ENCODE results near the gene ATXN2.

DNA sequence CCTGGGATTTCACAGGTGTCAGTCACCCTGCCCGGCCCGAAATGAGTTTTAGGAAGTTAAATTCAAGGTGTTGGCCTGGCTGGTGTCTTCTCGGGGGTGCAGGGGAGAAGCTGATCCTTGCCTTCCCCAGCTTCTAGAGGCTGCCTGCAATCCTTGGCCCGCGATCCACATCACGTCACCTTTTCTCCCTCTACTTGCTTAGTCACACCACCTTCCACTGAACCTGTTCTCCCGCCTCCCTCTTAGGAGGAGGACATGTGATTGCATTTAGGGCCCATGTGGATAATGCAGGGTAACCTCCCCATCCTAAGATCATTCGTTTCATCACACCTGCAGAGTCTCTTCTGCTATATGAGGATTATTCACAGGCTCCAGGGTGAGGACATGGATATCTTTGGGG, 25.4 kb upstream of the ATXN2 start:
- TF ChIP-seq EZH2phosphoT487 (IDR thresholded peaks at IDR 0.05; ENCODE audit: insufficient read depth, low read depth), result no peak
- no peak for TF ChIP-seq EZH2 (IDR thresholded peaks at IDR 0.05; ENCODE audit: insufficient read depth, poor library complexity, severe bottlenecking)
